ENCODE data around the gene MAGI1.

GRCh38 chr3:65857327-65857726 is 181.4 kb downstream of the MAGI1 start:
- no peak for TF ChIP-seq CTCF (IDR thresholded peaks at IDR 0.05)
- no peak for TF ChIP-seq EP300 (IDR thresholded peaks at IDR 0.05)
- TF ChIP-seq POLR2A (IDR thresholded peaks at IDR 0.05): no peak
- no peak for TF ChIP-seq POLR2AphosphoS5 (IDR thresholded peaks at IDR 0.05)
